SH-SY5Y (cell line): Measurements from ENCODE around the gene FEN1.

Source experiments
- GATA2 ChIP-seq: IDR thresholded peaks from 2 replicates; pipeline ENCODE4 v1.6.1; 2011; ENCODE audit warnings: mild to moderate bottlenecking, low read depth, low read length
- GATA3 ChIP-seq: IDR thresholded peaks from 2 replicates; pipeline ENCODE4 v1.6.1; 2011; ENCODE audit warnings: low read depth, mild to moderate bottlenecking, low read length, moderate library complexity

The FEN1 gene

GRCh38 chr11:61764606-61765260 is 28.0 kb upstream of the FEN1 start:
- TF ChIP-seq GATA3, result no peak
- no peak for TF ChIP-seq GATA2

- no peak for TF ChIP-seq GATA3
- TF ChIP-seq GATA2, result no peak
Measured at GRCh38 chr11:61765550-61766253, 27.0 kb upstream of the FEN1 start.

DNA sequence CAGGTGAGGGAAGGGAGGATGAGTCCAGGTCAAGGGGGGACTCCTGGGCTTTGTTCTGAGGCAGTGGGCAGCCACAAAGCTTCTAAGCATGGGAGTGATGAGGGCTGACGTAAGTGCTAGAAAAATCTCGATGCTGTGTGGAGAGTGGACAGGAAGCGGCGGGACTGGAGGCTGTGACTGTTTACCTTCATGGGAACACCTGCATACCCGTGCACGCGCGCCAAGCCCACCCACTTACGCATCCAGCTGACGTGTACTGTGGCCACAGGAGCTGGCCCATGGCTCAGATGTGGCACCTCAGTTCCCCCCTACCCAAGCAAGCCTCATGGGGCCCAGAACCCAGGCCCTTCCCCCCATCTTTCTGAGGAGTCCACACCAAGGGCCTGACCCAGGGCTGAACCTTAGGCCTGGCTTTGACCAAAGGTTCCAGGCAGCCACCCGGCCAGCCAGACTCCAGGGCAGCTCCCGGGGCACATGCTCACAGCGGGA is 26.3 kb upstream of the FEN1 start:
- TF ChIP-seq GATA2 (no peak), GATA3 (no peak)

DNA sequence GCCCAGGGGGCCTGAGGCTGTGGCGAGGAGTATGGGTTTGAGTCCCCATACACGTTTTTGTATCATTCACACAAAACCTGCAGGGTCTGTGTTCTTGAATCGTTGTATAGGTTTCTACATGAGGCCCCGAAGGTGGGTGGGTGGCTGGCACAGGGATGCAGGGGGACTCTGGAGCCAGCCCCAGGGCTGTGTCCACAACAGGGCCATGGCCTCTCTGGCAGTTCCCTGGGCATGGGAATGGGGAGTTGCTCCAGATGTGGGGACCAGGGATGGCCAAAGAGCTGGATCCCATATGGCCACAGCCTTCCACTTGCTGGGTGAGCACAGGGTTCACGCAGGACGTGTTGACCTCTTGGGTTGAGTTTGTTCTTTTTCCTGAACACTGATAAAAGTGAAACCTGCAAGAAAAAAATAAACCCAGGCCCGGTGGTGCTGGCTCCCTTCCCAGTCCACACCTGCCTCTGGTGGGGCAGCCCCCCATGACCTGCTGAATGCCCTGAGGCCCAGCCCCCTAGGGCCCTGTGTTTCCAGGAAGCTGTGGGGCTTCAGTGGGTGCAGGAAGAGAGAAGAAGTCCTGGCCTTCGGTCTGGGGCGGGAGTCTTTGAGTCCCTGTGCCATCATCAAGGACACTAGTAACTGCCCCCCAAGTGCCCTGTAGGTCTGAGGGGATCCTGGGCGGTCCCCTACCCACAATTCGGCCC is 24.2 kb upstream of the FEN1 start:
- no peak for TF ChIP-seq GATA2
- no peak for TF ChIP-seq GATA3

GRCh38 chr11:61769169-61769920 is 23.4 kb upstream of the FEN1 start:
- TF ChIP-seq GATA2 (no peak), GATA3 (no peak)

DNA sequence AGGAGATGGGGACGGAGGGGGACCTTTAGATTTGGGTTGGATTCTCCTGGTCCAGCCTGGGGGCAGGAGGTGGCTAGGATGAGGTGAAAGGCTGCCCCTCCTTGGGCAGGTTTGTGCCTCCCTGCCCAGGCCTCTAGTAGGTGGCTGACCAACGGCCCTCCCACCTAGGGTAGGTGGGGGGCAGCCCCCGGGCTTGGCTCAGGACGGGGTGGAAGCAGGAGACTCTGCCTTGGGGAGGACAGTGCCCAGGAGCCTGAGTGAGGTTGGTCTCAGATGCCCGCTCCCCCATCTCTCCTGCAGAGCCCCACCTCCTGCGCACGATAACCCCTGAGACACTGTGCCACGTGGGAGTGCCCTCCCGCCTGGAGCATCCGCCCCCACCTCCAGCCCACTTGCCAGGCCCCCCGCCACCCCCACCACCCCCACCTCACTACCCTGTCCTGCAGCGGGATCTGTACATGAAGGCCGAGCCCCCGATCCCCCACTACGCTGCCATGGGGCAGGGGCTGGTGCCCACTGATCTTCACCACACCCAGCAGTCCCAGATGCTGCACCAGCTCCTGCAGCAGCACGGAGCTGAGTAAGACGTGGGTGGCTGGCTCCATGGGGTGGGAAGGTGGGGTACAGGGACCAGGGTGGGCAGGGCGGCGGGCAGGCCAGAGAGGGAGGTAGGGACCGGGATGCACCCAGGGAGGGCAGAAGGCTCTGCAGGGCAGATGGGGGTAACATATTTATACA is 22.6 kb upstream of the FEN1 start:
- TF ChIP-seq GATA2 (no peak), GATA3 (no peak)

DNA sequence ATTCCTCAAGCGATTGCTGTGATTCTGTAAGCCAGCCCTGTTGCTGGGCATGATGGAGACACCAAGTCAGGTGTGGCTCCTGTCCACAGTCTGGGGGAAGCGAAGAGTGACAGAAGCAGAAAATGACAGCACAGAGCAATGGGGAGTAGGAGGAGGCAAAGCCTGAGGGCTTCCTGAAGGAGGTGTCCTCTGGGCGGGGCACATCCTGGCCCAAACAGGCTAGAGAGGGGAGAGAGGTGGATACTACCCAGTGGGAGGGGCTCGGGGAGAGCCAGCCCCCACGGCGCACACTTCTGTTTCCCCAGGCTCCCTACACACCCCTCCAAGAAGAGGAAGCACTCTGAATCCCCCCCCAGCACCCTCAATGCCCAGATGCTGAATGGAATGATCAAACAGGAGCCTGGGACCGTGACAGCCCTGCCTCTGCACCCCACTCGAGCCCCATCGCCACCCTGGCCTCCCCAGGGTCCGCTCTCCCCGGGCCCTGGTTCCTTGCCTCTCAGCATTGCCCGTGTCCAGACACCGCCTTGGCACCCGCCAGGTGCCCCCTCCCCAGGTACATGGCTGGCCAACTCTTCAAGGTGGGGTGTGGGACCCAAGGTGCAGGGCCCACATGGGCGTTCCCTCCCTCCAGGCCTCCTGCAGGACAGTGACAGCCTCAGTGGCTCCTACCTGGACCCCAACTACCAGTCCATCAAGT is 21.4 kb upstream of the FEN1 start:
- TF ChIP-seq GATA3, result no peak
- no peak for TF ChIP-seq GATA2

GRCh38 chr11:61771985-61772455 is 20.7 kb upstream of the FEN1 start:
- no peak for TF ChIP-seq GATA3
- no peak for TF ChIP-seq GATA2

GRCh38 chr11:61773356-61773755 is 19.4 kb upstream of the FEN1 start:
- TF ChIP-seq GATA3 (no peak), GATA2 (no peak)

DNA sequence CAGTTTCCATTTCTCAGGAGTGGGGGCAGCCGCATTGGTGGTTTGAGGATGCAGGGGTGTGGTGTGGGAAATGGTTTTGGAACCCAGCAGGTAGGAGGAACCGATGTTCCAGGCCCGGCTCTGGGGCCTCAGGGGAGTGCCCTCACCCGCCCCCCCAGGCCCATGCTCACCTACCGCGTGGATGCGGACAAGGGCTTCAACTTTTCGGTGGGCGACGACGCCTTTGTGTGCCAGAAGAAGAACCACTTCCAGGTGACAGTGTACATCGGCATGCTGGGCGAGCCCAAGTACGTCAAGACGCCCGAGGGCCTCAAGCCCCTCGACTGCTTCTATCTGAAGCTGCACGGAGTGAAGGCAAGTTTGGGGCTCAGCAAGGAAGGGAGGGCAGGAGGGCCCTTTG is 18.9 kb upstream of the FEN1 start:
- TF ChIP-seq GATA2 (no peak), GATA3 (no peak)

- TF ChIP-seq GATA2 (no peak), GATA3 (no peak)
Measured at GRCh38 chr11:61774411-61774810, 18.3 kb upstream of the FEN1 start.

GRCh38 chr11:61775106-61775505 is 17.6 kb upstream of the FEN1 start:
- no peak for TF ChIP-seq GATA2
- TF ChIP-seq GATA3, result no peak

DNA sequence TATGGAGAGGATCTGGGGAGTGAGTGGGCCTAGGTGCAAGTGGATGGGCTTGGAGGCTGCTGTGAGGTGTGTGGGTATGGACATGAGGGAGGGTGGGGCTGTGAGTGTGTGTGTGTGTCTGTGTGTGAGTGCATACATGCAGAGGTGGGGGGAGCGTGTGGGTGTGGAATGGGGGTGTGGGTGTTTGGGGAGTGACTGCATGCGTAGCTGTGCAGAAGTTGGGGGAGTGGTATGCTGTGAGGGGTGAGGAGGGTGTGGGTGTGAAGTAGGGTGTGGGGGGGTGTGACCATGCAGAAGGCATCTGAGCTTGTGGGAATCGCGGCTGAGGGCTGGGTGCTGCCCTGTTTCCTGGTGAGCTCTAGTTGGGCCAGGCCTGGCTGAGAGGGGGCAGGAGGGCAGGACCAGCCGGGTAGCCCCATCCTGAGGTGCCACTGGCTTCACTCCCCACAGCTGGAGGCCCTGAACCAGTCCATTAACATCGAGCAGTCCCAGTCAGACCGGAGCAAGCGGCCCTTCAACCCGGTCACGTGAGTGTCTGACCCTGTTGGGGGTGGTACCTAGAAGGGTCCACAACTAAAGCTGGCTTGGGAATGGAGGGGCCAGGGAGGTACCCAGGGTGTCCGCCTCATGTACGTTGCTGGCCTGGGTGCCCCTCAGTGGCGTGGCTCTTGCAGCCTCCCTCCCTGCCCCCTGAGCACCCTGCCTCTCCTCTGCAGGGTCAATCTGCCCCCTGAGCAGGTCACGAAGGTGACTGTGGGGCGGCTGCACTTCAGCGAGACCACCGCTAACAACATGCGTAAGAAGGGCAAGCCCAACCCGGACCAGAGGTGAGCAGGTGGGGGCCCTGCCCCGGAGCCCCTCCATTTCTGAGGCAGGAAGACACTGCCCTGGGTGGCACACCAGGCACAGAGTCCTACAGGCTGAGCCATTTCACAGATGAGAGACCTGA is 16.8 kb upstream of the FEN1 start:
- no peak for TF ChIP-seq GATA3
- no peak for TF ChIP-seq GATA2
